ENCODE measurements around the gene PCGF1.

DNA sequence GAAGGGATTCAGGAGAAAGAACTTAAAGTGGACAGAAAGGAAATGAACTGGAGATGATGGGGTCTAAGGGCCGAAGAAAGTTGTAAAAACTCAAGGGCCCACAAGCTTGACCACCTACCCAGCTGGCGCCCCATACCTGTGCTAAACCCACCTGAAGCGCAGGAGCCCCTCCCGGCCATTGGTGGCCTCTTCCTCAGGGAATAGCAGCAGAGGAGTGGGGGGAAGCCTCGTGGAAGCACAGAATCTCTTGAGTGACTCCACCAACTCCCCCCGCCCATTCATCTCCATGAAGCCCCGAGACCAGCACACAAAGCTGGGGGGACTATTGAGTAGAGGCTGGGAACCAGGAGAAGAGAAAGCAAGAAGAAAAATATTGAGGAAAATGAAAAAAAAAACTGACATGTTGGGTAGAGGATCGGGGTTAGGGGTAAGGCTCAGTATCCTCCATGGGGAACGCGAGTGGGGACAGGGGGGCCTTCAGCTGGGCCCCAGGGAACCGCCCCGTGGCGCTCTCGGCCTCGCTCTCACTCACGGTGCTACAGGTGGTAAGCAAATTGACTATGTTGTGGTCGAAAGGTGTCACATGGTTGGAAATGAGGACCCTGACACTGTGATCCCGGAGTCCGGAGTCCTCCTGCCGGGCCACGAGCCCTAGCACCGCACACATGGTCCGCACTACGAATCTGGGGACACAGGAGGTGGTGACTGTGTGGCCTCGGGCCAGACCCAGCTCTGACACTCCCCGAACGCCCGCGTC is 21.3 kb upstream of the PCGF1 start:
- TF ChIP-seq EZH2 (IDR thresholded peaks at IDR 0.05; ENCODE audit: insufficient read depth, poor library complexity, severe bottlenecking), result no peak
- TF ChIP-seq EZH2phosphoT487 (IDR thresholded peaks at IDR 0.05; ENCODE audit: insufficient read depth, low read depth), result no peak
